Left forelimb (tissue), 1 donor: ENCODE data around the gene BOD1.

Experiments used
- DNase-seq: peaks from one replicate; pipeline ENCODE4 v3.0.0-alpha.2; 2018; ENCODE audit warnings: low spot score

BOD1 gene

DNA sequence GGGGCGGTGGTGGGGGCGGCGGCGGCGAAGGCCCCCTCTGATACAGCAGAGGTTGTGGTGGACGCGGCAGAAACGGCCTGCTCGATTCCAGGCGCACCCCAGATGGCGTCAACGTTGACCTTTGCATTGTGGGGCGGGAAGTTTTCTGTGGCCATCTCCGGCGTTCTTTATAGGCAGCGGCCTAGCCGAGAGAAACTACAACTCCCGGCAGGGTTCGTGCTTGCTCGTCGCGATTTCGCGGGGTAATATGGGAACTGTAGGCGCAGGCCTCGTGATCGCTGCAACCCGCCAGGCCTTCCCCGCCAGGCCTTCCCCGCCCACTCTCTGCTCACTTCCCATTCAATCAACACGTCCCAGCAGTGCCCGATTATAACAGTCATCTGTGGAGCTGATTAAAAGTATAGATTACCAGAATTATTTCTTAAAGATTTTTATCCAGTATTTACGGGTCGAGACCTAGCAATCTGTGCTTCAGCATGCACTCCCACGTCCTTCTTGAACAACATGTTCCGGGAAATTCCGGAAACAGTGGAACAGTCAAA is at the start of gene BOD1:
Gene BOD1, minus strand, starts transcription at position 74 of the 542 bp plus-strand sequence. CDS start 214 bp downstream, outside the sequence.
- DNase-seq, result peak; percentile 96

- DNase-seq, result no peak
These were observed 48.9 kb upstream of the BOD1 start for GRCh38 chr5:173665326-173665725.

DNA sequence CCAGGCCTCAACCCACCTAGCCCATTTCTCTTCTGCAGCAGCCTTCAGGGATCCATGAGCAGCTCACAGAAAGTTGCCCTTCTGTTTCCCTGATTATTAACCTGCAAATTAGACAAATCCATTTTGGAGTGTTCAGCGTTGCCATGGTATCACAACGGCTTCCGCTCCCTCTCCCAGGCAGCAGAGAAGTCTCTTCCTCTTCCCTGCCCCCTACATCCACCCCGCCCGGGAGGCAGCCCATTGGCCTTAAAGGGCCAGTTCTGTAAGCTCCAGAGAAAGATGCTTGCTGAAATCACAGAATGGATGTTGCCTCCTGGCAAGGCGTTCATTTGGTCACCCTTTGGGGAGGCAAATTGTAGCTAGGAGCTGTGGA is 47.7 kb upstream of the BOD1 start:
- DNase-seq, result no peak

DNA sequence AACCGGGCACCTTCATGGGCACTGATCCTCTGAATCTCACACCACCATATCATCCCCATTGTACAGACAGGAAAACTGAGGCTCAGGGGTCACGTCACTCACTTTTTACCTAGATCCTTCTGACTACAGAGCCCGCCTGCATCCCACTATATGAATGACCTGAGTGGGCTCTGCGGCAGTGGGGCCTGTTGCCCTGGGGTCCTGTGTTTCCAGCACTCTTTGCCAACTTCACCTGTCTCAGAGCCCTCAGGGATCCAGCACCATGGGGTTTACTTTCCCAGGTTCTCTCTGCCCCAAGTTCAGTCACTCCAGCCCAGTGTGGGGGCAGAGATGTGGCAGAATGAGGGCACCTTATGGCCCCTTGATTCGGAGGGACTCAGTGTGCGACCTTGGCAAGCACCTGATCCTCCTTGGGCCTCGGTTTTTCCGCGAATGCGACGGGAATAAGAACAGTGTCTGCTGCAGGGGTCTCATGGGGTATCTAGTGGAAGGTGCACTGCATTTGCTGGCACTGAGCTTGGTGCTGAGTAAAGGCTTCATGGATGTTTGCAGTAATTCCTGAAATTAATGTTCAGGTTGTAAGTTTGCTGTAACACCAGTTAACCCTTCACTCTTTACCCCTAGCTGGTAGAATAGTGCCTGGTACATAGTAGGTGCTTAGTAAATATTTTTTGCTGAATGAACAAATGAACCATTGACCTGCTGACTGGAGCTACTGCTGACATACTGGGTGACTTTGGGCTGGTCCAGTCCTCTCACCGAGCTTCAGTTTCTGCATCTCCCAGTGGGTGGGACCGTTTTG is 47.1 kb upstream of the BOD1 start:
- peak; percentile 30 for DNase-seq

GRCh38 chr5:173662581-173663351 is 46.3 kb upstream of the BOD1 start:
- peak; percentile 41 for DNase-seq

GRCh38 chr5:173660481-173661280 is 44.2 kb upstream of the BOD1 start:
- DNase-seq, result peak; percentile 25

GRCh38 chr5:173659423-173659822 is 43.0 kb upstream of the BOD1 start:
- no peak for DNase-seq

DNA sequence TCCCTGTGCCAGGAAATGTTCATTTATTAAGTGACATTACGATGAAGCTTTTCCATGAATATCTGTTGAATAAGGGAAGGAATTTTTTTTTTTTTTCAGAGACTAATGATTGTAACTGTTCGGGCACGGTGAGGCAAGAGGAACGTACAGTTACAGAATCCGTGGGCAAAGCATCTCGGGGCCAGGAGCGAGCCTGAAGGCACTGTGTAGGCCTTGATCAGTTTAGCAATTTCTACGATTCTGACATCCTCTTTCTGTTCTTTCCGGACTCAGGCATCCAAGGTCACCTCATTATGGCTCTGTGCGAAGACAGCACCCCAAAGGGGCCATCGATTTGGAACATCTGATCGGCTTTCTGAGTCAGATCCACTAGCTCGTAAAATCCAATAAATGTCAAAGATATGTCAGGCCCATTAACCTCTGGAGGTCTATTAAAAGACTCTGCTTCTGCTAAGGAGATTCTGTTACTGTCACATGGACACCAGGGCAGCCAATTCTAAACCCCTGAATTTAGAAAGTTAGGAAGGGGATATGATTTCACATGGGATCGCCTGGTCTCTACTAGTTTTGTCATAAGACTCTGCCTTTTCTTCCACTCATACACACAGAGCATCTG is 41.4 kb upstream of the BOD1 start:
- no peak for DNase-seq

DNA sequence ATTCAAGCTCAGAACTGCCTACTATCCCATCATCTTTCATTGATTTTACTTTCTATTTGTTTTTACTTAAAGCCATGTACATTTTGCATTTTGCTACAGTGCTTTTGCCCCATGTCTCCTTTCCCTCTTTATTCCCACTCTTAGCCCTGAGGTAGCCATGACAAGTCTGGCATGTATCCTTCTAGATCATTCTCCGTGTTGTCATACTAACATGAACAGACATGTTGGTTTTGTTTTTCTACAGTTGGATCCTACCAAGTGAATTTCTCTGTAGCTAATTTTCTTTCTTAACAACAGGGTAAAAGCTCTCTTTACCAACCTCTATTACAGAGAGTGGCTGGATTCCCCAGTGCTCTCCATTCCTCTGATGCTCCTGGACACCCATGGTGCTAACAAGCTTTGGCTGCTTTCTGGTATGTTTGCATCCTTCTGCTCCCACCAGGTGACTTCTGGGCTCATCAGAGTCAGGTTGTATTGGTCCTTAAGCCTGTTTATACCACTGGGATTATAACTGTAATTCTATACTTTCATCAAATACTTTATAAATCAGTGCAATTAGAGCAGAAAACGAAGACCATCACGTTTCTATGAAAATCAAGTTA is 38.8 kb upstream of the BOD1 start:
- DNase-seq, result no peak

- no peak for DNase-seq
These were observed 37.5 kb upstream of the BOD1 start for GRCh38 chr5:173653822-173654523.

DNA sequence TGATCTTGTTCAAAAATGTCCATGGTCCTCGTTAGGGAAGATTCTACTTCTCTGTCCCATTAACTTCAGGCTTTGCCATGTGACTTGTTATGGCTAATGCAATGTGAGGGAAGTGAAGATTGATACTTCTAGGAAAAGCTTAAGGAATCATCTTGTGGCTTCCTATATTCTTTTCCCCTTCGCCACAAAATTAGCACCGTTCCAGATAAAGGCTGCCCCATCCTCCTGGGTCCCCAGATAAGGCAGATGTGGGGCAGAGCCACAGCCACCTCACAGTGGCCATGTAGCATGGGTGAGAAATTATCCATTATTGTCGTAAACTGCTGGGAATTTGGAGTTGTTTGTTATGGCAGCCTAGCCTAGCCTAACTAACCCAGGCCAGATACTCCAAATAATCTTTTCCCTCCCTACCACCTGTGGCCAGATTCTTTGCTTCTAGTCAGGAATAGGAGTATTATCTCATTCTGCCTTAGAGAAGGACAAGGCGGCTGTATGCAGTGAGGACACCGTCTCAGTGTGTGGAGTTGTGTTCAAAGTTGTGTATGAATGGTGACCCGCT is 31.9 kb upstream of the BOD1 start:
- DNase-seq, result no peak

DNA sequence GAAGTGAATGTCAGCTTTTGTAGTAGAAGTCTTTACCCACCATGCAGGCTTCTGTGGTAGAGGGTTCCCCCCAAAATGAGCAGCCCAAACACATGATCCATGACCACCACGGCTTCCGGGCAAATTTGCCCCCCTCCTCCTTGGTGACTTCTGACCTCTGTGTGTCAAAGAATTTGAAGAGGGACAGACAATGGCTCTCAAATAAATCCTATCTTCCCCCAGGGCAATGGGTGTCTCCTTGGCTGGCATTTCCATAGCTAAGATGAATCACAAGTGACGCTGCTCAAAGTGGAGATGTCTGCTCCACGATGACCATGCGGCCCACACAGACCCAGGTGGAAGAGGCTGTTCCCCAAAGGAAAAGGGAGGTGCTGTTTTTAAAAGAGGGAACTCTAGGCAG is 30.2 kb upstream of the BOD1 start:
- no peak for DNase-seq

DNA sequence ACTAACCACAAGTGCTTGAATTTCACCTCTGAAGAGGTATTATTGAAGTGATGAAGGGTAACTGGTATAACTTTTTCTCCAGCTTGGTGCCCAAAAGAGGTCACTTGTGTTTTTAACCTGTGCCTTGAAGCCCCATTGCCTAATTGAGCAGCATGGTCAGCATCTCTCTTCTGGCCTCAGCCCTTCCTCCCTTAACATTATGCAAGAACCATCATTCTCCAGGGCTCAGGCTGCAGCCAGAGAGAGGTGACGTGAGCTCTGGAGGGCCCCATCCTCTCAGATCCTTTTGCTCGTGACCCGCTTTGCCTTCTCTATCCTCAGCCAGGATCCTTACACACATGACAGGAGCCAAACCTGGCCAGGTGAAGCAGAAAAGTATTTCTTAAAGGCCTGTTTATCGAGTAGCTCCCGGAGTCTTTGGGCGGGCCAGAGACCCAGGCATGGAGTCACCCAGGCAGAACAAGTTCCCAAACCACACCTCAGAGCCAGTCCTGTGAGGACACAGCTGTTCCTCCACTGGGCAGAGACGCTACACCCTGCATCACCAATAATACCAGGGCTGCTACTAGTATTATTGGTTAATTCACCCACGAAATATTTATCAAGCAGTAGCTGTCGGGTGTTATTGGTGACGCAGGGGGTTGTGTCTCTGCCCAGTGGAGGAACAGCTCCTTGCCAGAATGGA is 29.6 kb upstream of the BOD1 start:
- no peak for DNase-seq

GRCh38 chr5:173645437-173645807 is 29.0 kb upstream of the BOD1 start:
- DNase-seq, result no peak

GRCh38 chr5:173644673-173645436 is 28.4 kb upstream of the BOD1 start:
- DNase-seq, result no peak

DNA sequence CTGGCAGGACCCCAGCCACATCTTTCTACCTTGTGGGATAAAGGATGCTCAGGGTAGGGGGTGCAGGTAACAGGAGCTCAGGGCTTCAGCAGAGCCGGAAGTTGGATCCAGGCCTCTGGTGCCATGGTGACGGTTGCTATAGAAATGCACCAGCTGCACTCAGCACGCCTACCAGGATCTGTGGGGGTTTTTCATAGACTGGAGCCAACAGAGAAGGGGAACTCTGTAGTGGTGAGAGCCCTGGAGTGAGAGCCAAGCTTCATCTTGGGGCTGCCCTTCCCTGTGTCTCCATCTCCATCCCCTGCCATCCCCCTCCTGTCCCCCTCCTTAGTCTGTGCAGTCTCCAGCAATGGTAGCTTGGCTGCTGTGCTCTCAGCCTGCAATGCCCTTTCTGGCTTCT is 27.5 kb upstream of the BOD1 start:
- DNase-seq, result no peak

DNA sequence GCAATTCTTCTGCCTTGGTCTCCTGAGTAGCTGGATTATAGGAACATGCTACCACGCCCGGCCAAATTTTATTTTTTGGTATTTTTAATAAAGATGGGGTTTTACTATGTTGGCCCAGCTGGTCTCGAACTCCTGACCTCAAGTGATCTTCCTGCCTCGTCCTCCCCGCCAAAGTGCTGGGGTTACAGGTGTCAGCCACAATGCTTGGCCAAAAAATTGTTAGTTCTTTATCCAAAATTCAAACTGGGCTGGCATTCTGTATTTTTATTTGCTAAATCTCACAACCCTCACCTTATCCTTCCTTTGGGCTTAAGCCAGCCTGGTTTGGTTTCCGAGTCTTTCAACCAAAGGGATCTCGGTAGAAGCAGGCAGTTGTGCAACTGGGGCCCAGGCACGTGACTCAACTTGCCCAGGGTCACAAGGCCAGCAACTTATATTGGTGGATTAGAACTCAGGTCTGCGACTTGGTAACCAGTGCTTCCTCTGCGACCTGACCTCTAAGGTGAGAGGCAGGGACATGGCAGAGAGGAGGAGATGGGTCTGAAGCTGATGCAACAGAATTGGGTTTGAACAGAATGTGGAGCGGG is 26.5 kb upstream of the BOD1 start:
- no peak for DNase-seq

DNA sequence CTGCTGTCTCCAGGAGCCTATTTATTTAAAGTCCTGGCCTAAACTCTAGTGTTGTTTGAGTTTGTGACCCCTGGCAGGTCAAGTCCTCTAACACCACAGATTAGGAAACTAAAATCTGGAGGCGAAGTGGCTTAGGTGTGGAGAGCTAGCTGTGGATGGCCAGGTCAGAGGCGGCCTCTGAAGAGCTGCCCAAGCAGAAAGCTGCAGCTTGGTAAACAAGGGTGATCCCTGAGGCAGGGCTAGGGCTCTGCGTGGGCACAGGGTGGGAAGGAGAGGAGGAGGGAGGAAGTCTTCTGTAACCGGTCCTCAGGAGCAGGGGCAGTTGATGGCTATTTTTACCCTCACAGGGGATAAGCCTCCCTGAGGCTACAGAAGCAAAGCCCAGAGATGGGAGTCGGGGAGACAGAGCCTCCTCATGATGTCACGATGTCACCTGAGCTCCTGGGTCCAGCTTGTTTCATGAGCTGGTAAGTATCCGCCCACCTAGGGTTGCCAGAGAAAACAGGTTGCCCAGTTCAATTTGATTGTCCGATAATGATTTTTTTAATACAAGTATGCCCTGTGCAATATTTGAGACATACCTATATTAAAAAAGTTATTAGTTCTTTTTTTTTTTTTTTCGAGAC is 25.9 kb upstream of the BOD1 start:
- no peak for DNase-seq
